ENCODE results near the gene HOXC6.

The HOXC6 gene

GRCh38 chr12:54026640-54027441, 1.4 kb upstream of the HOXC6 start:
- WGBS, 2 experiments (ENCODE audit: insufficient coverage in 2 of 2): 3 to 12% methylated on average over 13 to 15 of the region's 22 CpGs
- peaks cover 2% of the 10 kb centered on the region for H3K4me1 ChIP-seq (ENCODE audit: control insufficient read depth, insufficient read depth, low read length, poor library complexity, severe bottlenecking)
- H3K27ac ChIP-seq (ENCODE audit: low read depth, low read length, severe bottlenecking): peak overlapping the region; percentile 62
- H3K9me3 ChIP-seq (ENCODE audit: control insufficient read depth, low read length): no peaks in the 10 kb centered on the region
- H3K4me3 ChIP-seq (ENCODE audit: extremely low read depth, insufficient read depth, low read length, poor library complexity, severe bottlenecking): no peak overlapping the region
- no peaks in the 10 kb centered on the region for H3K36me3 ChIP-seq (ENCODE audit: control insufficient read depth, insufficient read depth, low read length)

DNA sequence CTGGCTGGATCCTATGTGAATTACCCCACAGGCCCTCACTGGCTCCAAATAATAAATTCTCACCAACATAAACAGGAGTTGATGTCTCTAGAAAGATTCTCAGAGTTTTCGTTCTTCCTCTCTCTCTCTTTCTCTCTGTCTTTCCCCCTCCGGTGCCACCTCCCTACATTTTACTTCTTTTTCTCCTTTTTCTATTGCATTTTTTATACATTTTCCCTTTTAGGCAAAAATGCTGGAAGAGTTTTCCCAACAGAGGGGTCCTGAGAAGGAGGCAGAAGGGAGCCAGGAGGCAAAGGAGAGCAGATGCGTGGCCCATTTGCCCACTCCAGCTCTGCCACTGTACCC, 826 bp upstream of the HOXC6 start:
- no peaks in the 10 kb centered on the region for H3K36me3 ChIP-seq (ENCODE audit: control insufficient read depth, insufficient read depth, low read length)
- 25 to 39% methylated on average over 2 to 3 of the region's 3 CpGs for WGBS, 2 experiments (ENCODE audit: insufficient coverage in 2 of 2)
- no peaks in the 10 kb centered on the region for H3K9me3 ChIP-seq (ENCODE audit: control insufficient read depth, low read length)
- H3K27ac ChIP-seq (ENCODE audit: low read depth, low read length, severe bottlenecking): no peak overlapping the region
- H3K4me1 ChIP-seq (ENCODE audit: control insufficient read depth, insufficient read depth, low read length, poor library complexity, severe bottlenecking): peaks cover 2% of the 10 kb centered on the region
- H3K4me3 ChIP-seq (ENCODE audit: extremely low read depth, insufficient read depth, low read length, poor library complexity, severe bottlenecking): no peak overlapping the region

DNA sequence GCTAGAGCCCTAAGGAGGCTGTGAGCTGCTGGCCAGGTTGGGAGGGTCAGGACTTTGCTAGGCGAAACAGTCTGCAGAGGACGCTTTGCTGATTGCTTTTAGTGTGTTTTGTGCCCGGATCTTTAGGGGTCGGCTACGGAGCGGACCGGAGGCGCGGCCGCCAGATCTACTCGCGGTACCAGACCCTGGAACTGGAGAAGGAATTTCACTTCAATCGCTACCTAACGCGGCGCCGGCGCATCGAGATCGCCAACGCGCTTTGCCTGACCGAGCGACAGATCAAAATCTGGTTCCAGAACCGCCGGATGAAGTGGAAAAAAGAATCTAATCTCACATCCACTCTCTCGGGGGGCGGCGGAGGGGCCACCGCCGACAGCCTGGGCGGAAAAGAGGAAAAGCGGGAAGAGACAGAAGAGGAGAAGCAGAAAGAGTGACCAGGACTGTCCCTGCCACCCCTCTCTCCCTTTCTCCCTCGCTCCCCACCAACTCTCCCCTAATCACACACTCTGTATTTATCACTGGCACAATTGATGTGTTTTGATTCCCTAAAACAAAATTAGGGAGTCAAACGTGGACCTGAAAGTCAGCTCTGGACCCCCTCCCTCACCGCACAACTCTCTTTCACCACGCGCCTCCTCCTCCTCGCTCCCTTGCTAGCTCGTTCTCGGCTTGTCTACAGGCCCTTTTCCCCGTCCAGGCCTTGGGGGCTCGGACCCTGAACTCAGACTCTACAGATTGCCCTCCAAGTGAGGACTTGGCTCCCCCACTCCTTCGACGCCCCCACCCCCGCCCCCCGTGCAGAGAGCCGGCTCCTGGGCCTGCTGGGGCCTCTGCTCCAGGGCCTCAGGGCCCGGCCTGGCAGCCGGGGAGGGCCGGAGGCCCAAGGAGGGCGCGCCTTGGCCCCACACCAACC, 1.5 kb downstream of the HOXC6 start:
- Histone ChIP-seq H3K36me3 (ENCODE audit: control insufficient read depth, insufficient read depth, low read length) (no peaks in the 10 kb centered on the region), H3K4me3 (ENCODE audit: extremely low read depth, insufficient read depth, low read length, poor library complexity, severe bottlenecking) (peak overlapping the region; percentile 16), H3K9me3 (ENCODE audit: control insufficient read depth, low read length) (no peaks in the 10 kb centered on the region), H3K27ac (ENCODE audit: low read depth, low read length, severe bottlenecking) (peak overlapping the region; percentile 36), H3K4me1 (ENCODE audit: control insufficient read depth, insufficient read depth, low read length, poor library complexity, severe bottlenecking) (peaks cover 5% of the 10 kb centered on the region)
- 4% methylated on average over 27 to 39 of the region's 53 CpGs for WGBS, 2 experiments (ENCODE audit: insufficient coverage in 2 of 2)

GRCh38 chr12:54030442-54030801, 2.2 kb downstream of the HOXC6 start:
- WGBS, 2 experiments (ENCODE audit: insufficient coverage in 2 of 2): 0% methylated on average over 1 of the region's 7 CpGs
- Histone ChIP-seq H3K36me3 (ENCODE audit: control insufficient read depth, insufficient read depth, low read length) (no peaks in the 10 kb centered on the region), H3K9me3 (ENCODE audit: control insufficient read depth, low read length) (no peaks in the 10 kb centered on the region), H3K4me3 (ENCODE audit: extremely low read depth, insufficient read depth, low read length, poor library complexity, severe bottlenecking) (peak overlapping the region; percentile 12), H3K27ac (ENCODE audit: low read depth, low read length, severe bottlenecking) (no peak overlapping the region), H3K4me1 (ENCODE audit: control insufficient read depth, insufficient read depth, low read length, poor library complexity, severe bottlenecking) (peaks cover 5% of the 10 kb centered on the region)

- Histone ChIP-seq H3K4me3 (ENCODE audit: extremely low read depth, insufficient read depth, low read length, poor library complexity, severe bottlenecking) (peak overlapping the region; percentile 12), H3K27ac (ENCODE audit: low read depth, low read length, severe bottlenecking) (peak overlapping the region; percentile 66), H3K36me3 (ENCODE audit: control insufficient read depth, insufficient read depth, low read length) (no peaks in the 10 kb centered on the region), H3K9me3 (ENCODE audit: control insufficient read depth, low read length) (no peaks in the 10 kb centered on the region), H3K4me1 (ENCODE audit: control insufficient read depth, insufficient read depth, low read length, poor library complexity, severe bottlenecking) (peaks cover 5% of the 10 kb centered on the region)
- whole genome bisulfite sequencing, 2 experiments (ENCODE audit: insufficient coverage in 2 of 2): 2 to 3% methylated on average over 30 to 32 of the region's 46 CpGs
Measured at GRCh38 chr12:54030889-54031471, 2.7 kb downstream of the HOXC6 start.

GRCh38 chr12:54031480-54031879, 3.2 kb downstream of the HOXC6 start:
- WGBS, 2 experiments (ENCODE audit: insufficient coverage in 2 of 2): 13 to 49% methylated on average over 2 to 7 of the region's 16 CpGs
- H3K4me3 ChIP-seq (ENCODE audit: extremely low read depth, insufficient read depth, low read length, poor library complexity, severe bottlenecking): no peak overlapping the region
- H3K4me1 ChIP-seq (ENCODE audit: control insufficient read depth, insufficient read depth, low read length, poor library complexity, severe bottlenecking): peaks cover 5% of the 10 kb centered on the region
- H3K27ac ChIP-seq (ENCODE audit: low read depth, low read length, severe bottlenecking): peak overlapping the region; percentile 66
- H3K36me3 ChIP-seq (ENCODE audit: control insufficient read depth, insufficient read depth, low read length): no peaks in the 10 kb centered on the region
- no peaks in the 10 kb centered on the region for H3K9me3 ChIP-seq (ENCODE audit: control insufficient read depth, low read length)

DNA sequence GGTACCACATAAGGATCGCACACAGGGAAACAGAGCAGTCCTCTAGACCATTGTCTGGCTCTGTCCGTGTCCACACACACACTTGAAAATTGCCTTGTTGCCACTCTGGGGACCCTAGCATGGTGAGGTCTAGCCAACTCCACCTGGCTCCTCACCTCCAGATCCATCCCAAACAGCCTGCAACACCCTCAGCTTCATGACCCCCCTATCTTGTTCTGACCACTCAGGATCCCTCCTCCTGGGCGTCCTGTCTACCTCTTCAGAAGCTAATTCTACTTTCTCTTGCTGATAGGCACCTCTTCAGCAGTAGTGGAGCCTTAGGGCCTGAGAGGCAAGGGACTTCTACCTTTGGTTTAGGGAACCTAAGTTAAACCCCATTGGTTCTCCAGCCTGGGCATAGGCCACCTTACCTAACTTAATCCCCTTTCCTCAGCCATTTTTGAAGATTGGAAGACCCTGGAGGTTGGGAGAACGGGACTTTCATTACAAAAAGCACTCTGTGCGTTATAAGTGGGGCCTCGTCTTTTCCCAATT, 3.9 kb downstream of the HOXC6 start:
- H3K4me1 ChIP-seq (ENCODE audit: control insufficient read depth, insufficient read depth, low read length, poor library complexity, severe bottlenecking): peaks cover 5% of the 10 kb centered on the region
- H3K36me3 ChIP-seq (ENCODE audit: control insufficient read depth, insufficient read depth, low read length): no peaks in the 10 kb centered on the region
- no peaks in the 10 kb centered on the region for H3K9me3 ChIP-seq (ENCODE audit: control insufficient read depth, low read length)
- H3K4me3 ChIP-seq (ENCODE audit: extremely low read depth, insufficient read depth, low read length, poor library complexity, severe bottlenecking): no peak overlapping the region
- H3K27ac ChIP-seq (ENCODE audit: low read depth, low read length, severe bottlenecking): no peak overlapping the region
- WGBS, 2 experiments (ENCODE audit: insufficient coverage in 2 of 2): 44 to 50% methylated on average over 3 to 5 of the region's 6 CpGs

DNA sequence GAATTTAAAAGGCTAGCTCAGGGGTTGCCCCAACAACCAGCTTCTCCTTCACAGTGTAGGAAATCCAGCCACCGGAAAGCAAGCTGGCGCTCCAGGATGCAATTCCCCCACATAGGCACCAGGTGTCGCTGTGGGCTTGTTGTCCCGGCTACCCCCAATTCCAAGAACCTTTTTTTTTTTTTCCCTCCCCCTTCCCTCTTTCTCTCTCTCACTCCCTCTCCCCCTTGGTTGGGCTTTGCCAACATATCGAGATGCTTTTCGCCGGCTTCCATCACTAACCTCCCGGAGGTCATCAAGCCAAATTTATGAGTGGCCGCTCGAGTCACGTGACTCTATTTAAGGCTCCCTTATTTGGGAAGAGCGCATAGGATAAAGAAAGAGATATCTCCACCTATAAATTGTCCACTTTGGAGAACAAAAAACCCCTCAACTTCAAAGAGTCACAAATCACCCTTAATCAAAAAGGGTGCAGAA, 4.4 kb downstream of the HOXC6 start, which contains the start of gene HOXC5:
TSS of gene HOXC5 (plus strand) at position 424 of the 474 bp plus-strand sequence. CDS start 73 bp downstream, outside the sequence.
- peak within 1 kb of the TSS; percentile 5 for H3K4me3 ChIP-seq (ENCODE audit: extremely low read depth, insufficient read depth, low read length, poor library complexity, severe bottlenecking)
- 0% methylated on average over 2 to 4 of the region's 12 CpGs for WGBS, 2 experiments (ENCODE audit: insufficient coverage in 2 of 2)
- peaks cover 5% of the 10 kb centered on the region for H3K4me1 ChIP-seq (ENCODE audit: control insufficient read depth, insufficient read depth, low read length, poor library complexity, severe bottlenecking)
- peak within 1 kb of the TSS; percentile 45 for H3K27ac ChIP-seq (ENCODE audit: low read depth, low read length, severe bottlenecking)
- no peaks in the 10 kb centered on the region for H3K36me3 ChIP-seq (ENCODE audit: control insufficient read depth, insufficient read depth, low read length)
- no peaks in the 10 kb centered on the region for H3K9me3 ChIP-seq (ENCODE audit: control insufficient read depth, low read length)

- H3K27ac ChIP-seq (ENCODE audit: low read depth, low read length, severe bottlenecking): peak overlapping the region; percentile 45
Measured at GRCh38 chr12:54033106-54033979, 5.1 kb downstream of the HOXC6 start.

More at GRCh38 chr12:54033106-54033979, 5.1 kb downstream of the HOXC6 start:
- WGBS, 2 experiments (ENCODE audit: insufficient coverage in 2 of 2): 3 to 5% methylated on average over 34 to 43 of the region's 61 CpGs
- no peaks in the 10 kb centered on the region for H3K36me3 ChIP-seq (ENCODE audit: control insufficient read depth, insufficient read depth, low read length)
- peaks cover 5% of the 10 kb centered on the region for H3K4me1 ChIP-seq (ENCODE audit: control insufficient read depth, insufficient read depth, low read length, poor library complexity, severe bottlenecking)
- H3K9me3 ChIP-seq (ENCODE audit: control insufficient read depth, low read length): no peaks in the 10 kb centered on the region
- peak overlapping the region; percentile 5 for H3K4me3 ChIP-seq (ENCODE audit: extremely low read depth, insufficient read depth, low read length, poor library complexity, severe bottlenecking)
